K562 (cell line): ENCODE data around the gene PITPNM3. TPM values are rescaled to one million over a fixed set of nuclear protein-coding genes. Genes with fewer than 3 reads are reported as not detected.

Experiments
- CCNT2 ChIP-seq: IDR thresholded peaks from 2 replicates; pipeline ENCODE4 v1.6.1; 2011; ENCODE audit warnings: borderline replicate concordance, low read depth, mild to moderate bottlenecking, moderate library complexity, mixed read lengths, low read length; ENCODE audit not compliant: insufficient read length; ENCODE audit errors: extremely low read depth
- CUX1 ChIP-seq: fragments of 200-800 bp; sonication (Bioruptor generic); IDR thresholded peaks from 2 replicates; pipeline ENCODE4 v1.6.1; 2016; ENCODE audit warnings: missing genetic modification characterization, missing compliant biosample characterization
- FOXA1 ChIP-seq: fragments of 450-650 bp; IDR thresholded peaks from 2 replicates; pipeline ENCODE4 v1.6.1; 2016; ENCODE audit warnings: mild to moderate bottlenecking, borderline replicate concordance
- FOXA3 ChIP-seq, 2 experiments: fragments of 450-650 bp in 1 of 2; sonication (generic) in 1 of 2; formaldehyde crosslinking; IDR thresholded peaks in 1 of 2; conservative IDR thresholded peaks in 1 of 2; 2 replicates each; pipeline versions ENCODE4 v1.4.0 to v1.8.0; 2020 to 2022; ENCODE audit warnings: mild to moderate bottlenecking in 2 of 2, missing genetic modification reagents in 1 of 2
- FOXM1 ChIP-seq, 2 experiments: fragments of 450-650 bp in 1 of 2; sonication (generic) in 1 of 2; formaldehyde crosslinking in 1 of 2; IDR thresholded peaks; 2 replicates each; pipeline versions ENCODE4 v1.6.1 to v1.9.0; 2017 to 2022; ENCODE audit warnings: low read depth in 2 of 2, mild to moderate bottlenecking in 2 of 2, missing genetic modification reagents in 1 of 2, moderate library complexity in 1 of 2
- GABPB2 ChIP-seq: fragments of 250-450 bp; sonication (Bioruptor Pico); conservative IDR thresholded peaks from 2 replicates; pipeline ENCODE4 v1.5.1; 2021; ENCODE audit warnings: mild to moderate bottlenecking
- HMGN3 ChIP-seq: IDR thresholded peaks from 2 replicates; pipeline ENCODE4 v1.6.1; 2011; ENCODE audit warnings: borderline replicate concordance, low read depth, mild to moderate bottlenecking, mixed read lengths, low read length; ENCODE audit not compliant: insufficient read length; ENCODE audit errors: extremely low read depth
- KDM1A ChIP-seq, 2 experiments: fragments of 450-650 bp; IDR thresholded peaks; 2 replicates each; pipeline ENCODE4 v1.6.1; 2016; ENCODE audit warnings: mild to moderate bottlenecking in 2 of 2
- LCOR ChIP-seq: sonication (generic); formaldehyde crosslinking; IDR thresholded peaks from 2 replicates; pipeline ENCODE4 v1.8.0; 2022; ENCODE audit warnings: mild to moderate bottlenecking, missing genetic modification reagents
- MAFF ChIP-seq: IDR thresholded peaks from 2 replicates; pipeline ENCODE4 v1.6.1; 2012; ENCODE audit warnings: low read length, improper control_type of control experiment
- MAFK ChIP-seq: IDR thresholded peaks from 2 replicates; pipeline ENCODE4 v1.6.1; 2011; ENCODE audit warnings: low read length, improper control_type of control experiment
- MAX ChIP-seq: sonication (generic); formaldehyde crosslinking; IDR thresholded peaks from 2 replicates; pipeline ENCODE4 v1.9.0; 2022; ENCODE audit warnings: mild to moderate bottlenecking, missing genetic modification reagents
- NFE2 ChIP-seq: IDR thresholded peaks from 2 replicates; pipeline ENCODE4 v1.6.1; 2014; ENCODE audit warnings: antibody characterized with exemption, low read depth
- SIX5 ChIP-seq, 2 experiments: IDR thresholded peaks; 2 replicates each; pipeline ENCODE4 v1.6.1; 2011; ENCODE audit warnings: low read length in 2 of 2, borderline replicate concordance in 1 of 2, low read depth in 1 of 2, mild to moderate bottlenecking in 1 of 2, moderate library complexity in 1 of 2; ENCODE audit not compliant: insufficient read depth in 1 of 2
- ZKSCAN8 ChIP-seq: fragments of 200-800 bp; sonication (Bioruptor generic); IDR thresholded peaks from 2 replicates; pipeline ENCODE4 v1.6.1; 2016; ENCODE audit warnings: missing genetic modification characterization, missing compliant biosample characterization
- ZNF316 ChIP-seq: fragments of 450-650 bp; IDR thresholded peaks from 2 replicates; pipeline ENCODE4 v1.6.1; 2016
- ZNF324 ChIP-seq: fragments of 250-450 bp; sonication (Bioruptor Pico); IDR thresholded peaks from 2 replicates; pipeline ENCODE4 v1.4.0; 2020; ENCODE audit warnings: mild to moderate bottlenecking
- ZNF384 ChIP-seq: IDR thresholded peaks from 2 replicates; pipeline ENCODE4 v1.6.1; 2012; ENCODE audit warnings: low read depth, low read length, improper control_type of control experiment
- ZNF57 ChIP-seq: fragments of 450-650 bp; formaldehyde crosslinking; IDR thresholded peaks from 2 replicates; pipeline ENCODE4 v1.4.0; 2020; ENCODE audit warnings: mild to moderate bottlenecking, moderate library complexity
- ZNF655 ChIP-seq: fragments of 250-450 bp; sonication (Bioruptor Pico); IDR thresholded peaks from 2 replicates; pipeline ENCODE4 v1.5.0; 2021
- polyA plus RNA-seq, 8 experiments: library from polyadenylated mRNA; depleted of rRNA in 4 of 8; stranded (reverse) in 5 of 8; unstranded in 3 of 8; fragments of >200 nt; fragmentation: Nextera tagmentation in 2 of 8; fragmentation: Illumina TruSeq in 1 of 8; extraction: Ambion mirVana in 2 of 8; extraction: Trizol in 1 of 8; gene quantifications; 2 replicates each; pipeline versions ENCODE4 v1.2.1 to v1.2.3, GENCODE V29; 2011 to 2014; ENCODE audit warnings: inconsistent platforms in 1 of 8, missing spikeins in 1 of 8
- total RNA-seq, 7 experiments: library from RNA; depleted of rRNA in 6 of 7; stranded (reverse); fragments of >200 nt in 6 of 7; fragmentation: Illumina TruSeq in 2 of 7; extraction: Trizol in 2 of 7; gene quantifications; 2 replicates each; pipeline versions ENCODE4 v1.2.1 to v1.2.3, GENCODE V29; 2011 to 2021; ENCODE audit warnings: low replicate concordance in 1 of 7
- TF ChIP-seq, protein P1 (sequence below): fragments of 450-650 bp; formaldehyde crosslinking; conservative IDR thresholded peaks from 2 replicates; pipeline ENCODE4 v1.4.0; 2022; ENCODE audit warnings: mild to moderate bottlenecking, missing genetic modification characterization

The PITPNM3 gene
- total and polyA plus RNA-seq, 9 of the 15 experiments (the other 6 are each of a cell fraction or from before 2014, with no cell fraction given), result 0.14 to 0.38 (median 0.22) TPM; not detected in 2

DNA sequence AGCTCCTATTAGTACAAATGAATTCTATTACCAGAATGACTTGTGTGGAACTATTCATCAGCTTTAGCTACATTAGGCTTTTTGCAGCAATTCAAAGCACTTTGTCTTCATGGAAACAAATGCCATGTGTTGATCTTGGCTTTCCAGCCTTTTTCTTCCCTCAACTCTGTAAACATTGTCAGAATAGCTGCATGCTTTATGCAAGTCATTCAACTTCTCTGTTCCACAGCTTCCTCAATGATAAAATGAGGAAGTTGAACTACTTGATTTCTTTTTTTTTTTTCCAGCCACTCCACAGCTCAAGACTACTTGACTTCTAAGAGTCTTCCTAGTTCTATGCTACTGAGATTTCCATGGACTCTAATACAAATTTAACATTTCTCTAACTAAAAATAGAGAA is 43.0 kb upstream of the PITPNM3 start (continued):
- TF ChIP-seq MAX (no peak), ZNF316 (peak; percentile 75), GABPB2 (CRISPR knock-in tag) (no peak), NFE2 (peak; percentile 90), FOXA3 (CRISPR knock-in tag; conservative IDR thresholded peaks at IDR 0.05 in 1 of 2, IDR thresholded peaks at IDR 0.05 in 1 of 2) (peak in 1 of 2 experiments; percentile 35; a peak in 1 of 4 replicates), MAFK (peak; percentile 70), ZNF655 (CRISPR knock-in tag) (no peak), LCOR (CRISPR knock-in tag) (no peak), FOXA1 (no peak), FOXM1 (IDR thresholded peaks at IDR 0.05; ENCODE audit: low read depth) (no peak), FOXM1 (CRISPR knock-in tag; IDR thresholded peaks at IDR 0.05; ENCODE audit: low read depth) (no peak), ZNF384 (peak; percentile 85), MAFF (peak; percentile 69), ZKSCAN8 (CRISPR knock-in tag) (no peak), SIX5 (IDR thresholded peaks at IDR 0.05; ENCODE audit: borderline replicate concordance in 1 of 2, insufficient read depth in 1 of 2, low read depth in 1 of 2, low read length in 2 of 2) (no peak), ZNF324 (no peak), HMGN3 (no peak), CUX1 (no peak), CCNT2 (no peak), KDM1A (IDR thresholded peaks at IDR 0.05) (no peak), ZNF57 (no peak)
- TF ChIP-seq, protein P1, sequence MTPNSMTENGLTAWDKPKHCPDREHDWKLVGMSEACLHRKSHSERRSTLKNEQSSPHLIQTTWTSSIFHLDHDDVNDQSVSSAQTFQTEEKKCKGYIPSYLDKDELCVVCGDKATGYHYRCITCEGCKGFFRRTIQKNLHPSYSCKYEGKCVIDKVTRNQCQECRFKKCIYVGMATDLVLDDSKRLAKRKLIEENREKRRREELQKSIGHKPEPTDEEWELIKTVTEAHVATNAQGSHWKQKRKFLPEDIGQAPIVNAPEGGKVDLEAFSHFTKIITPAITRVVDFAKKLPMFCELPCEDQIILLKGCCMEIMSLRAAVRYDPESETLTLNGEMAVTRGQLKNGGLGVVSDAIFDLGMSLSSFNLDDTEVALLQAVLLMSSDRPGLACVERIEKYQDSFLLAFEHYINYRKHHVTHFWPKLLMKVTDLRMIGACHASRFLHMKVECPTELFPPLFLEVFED (CRISPR knock-in tag), result no peak
